Measurements from ENCODE around the gene FOXC1. TPM values are rescaled to one million over a fixed set of nuclear protein-coding genes. Genes with fewer than 3 reads are reported as not detected.

FOXC1 gene
- total and polyA plus RNA-seq, 2 experiments from 2014 or later, result 3.3 to 11.1 TPM

DNA sequence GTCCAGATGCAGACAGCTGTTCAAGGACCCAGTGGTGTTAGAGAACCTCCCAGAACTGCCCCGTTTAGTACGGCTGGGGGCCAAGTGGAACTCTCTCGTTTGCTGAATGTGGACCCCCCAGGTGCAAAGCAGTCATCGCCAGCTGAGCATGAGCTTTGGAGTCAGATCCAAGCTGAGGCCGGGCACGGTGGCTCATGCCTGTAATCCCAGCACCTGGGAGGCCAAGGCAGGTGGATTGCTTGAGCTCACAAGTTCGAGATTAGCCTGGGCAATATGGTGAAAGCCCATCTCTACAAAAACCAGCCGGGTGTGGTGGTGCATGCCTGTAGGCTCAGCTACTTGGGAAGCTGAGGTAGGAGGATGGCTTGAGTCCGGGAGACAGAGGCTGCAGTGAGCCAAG is 29.7 kb downstream of the FOXC1 start:
- H3F3A ChIP-seq (ENCODE audit: insufficient read depth), result no peaks in the 10 kb centered on the region
- no peak overlapping the region for H3K27ac ChIP-seq
- 81 to 84% methylated on average over 9 of the region's 9 CpGs for WGBS, 2 experiments (ENCODE audit: low coverage in 1 of 2, low lambda C conversion rate in 2 of 2, missing lambda C conversion rate in 2 of 2)
- no peaks in the 10 kb centered on the region for H3K27me3 ChIP-seq (replicated peaks; ENCODE audit: insufficient read depth)
- H3K4me2 ChIP-seq (ENCODE audit: unreplicated experiment), result no peak overlapping the region
- H2AFZ ChIP-seq, result no peak overlapping the region
- no peaks in the 10 kb centered on the region for H3K4me1 ChIP-seq (ENCODE audit: insufficient read depth)
- in situ Hi-C loops (cut with MboI), result no loop called here
- H3K9ac ChIP-seq, result no peak overlapping the region
- DNase-seq, result no peak
- H3K9me2 ChIP-seq (ENCODE audit: insufficient read depth), result no peaks in the 10 kb centered on the region
- no peak for TF ChIP-seq EZH2 (IDR thresholded peaks at IDR 0.05; ENCODE audit: insufficient read depth, poor library complexity, severe bottlenecking)
- TF ChIP-seq EZH2phosphoT487 (IDR thresholded peaks at IDR 0.05; ENCODE audit: insufficient read depth, low read depth), result no peak
- H3K79me2 ChIP-seq (ENCODE audit: insufficient read depth), result no peaks in the 10 kb centered on the region
- no peaks in the 10 kb centered on the region for H3K9me3 ChIP-seq (ENCODE audit: low read depth)
- no peaks in the 10 kb centered on the region for H3K36me3 ChIP-seq (ENCODE audit: low read depth)
- no peak overlapping the region for H3K4me3 ChIP-seq
- H4K20me1 ChIP-seq (ENCODE audit: insufficient read depth), result no peaks in the 10 kb centered on the region

DNA sequence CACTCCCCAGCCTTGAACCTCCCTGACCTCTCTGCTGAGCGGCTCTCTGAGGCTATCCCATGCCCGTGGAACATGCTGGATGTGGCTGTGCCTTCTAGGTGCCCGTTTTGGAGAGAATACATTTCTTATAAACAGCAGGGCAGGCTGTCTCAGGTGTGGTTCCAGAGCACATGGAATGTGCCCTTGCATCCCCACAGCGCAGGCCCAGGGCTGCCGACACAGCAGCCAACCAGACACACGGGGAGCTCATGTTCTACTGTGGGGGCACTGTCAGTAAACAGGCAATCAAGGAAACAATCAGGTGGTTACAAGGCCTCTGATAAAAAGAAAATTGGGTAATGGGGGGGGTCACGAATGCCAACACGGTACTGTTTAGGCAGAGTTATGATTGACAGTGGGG is 30.8 kb downstream of the FOXC1 start:
- Histone ChIP-seq H3K79me2 (ENCODE audit: insufficient read depth) (no peaks in the 10 kb centered on the region), H3K9ac (no peak overlapping the region), H3K27ac (no peak overlapping the region), H4K20me1 (ENCODE audit: insufficient read depth) (no peaks in the 10 kb centered on the region), H3K4me1 (ENCODE audit: insufficient read depth) (no peaks in the 10 kb centered on the region), H2AFZ (no peak overlapping the region), H3F3A (ENCODE audit: insufficient read depth) (no peaks in the 10 kb centered on the region), H3K9me2 (ENCODE audit: insufficient read depth) (no peaks in the 10 kb centered on the region), H3K36me3 (ENCODE audit: low read depth) (no peaks in the 10 kb centered on the region), H3K9me3 (ENCODE audit: low read depth) (no peaks in the 10 kb centered on the region), H3K4me3 (no peak overlapping the region), H3K4me2 (ENCODE audit: unreplicated experiment) (no peak overlapping the region), H3K27me3 (replicated peaks; ENCODE audit: insufficient read depth) (no peaks in the 10 kb centered on the region)
- WGBS, 2 experiments (ENCODE audit: low coverage in 1 of 2, low lambda C conversion rate in 2 of 2, missing lambda C conversion rate in 2 of 2), result 80% methylated on average over 8 of the region's 8 CpGs
- in situ Hi-C loops (cut with MboI), result no loop called here
- no peak for TF ChIP-seq EZH2phosphoT487 (IDR thresholded peaks at IDR 0.05; ENCODE audit: insufficient read depth, low read depth)
- DNase-seq, result no peak

DNA sequence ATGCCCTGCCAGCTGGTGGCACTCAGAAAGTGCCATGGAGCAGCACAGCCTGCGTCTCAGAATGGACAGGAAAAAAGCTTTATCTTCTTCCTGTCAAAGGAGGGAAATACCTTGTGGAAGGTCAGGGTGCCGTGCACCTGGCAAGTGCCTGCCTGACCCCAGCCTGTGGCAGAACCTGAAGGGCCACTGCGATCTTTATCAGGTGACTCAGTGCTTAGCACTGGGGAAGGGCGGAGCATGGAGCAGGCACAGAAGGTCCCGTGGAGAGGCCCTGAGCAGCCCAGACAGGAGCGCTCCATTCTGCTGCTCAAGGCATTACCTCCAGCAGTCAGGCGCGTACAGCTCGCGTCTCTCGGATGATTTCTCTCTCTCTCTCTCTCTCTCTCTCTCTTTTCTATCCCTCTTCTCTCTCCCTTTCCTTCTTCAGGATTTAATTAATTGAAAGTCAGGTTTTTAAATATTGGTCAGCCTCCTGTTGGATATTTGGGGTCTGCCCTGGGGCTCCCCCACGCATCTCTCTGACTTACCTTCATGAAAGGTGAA is 31.7 kb downstream of the FOXC1 start:
- in situ Hi-C loops (cut with MboI), result no loop called here
- Histone ChIP-seq H2AFZ (no peak overlapping the region), H3K9me3 (ENCODE audit: low read depth) (no peaks in the 10 kb centered on the region), H3K9ac (no peak overlapping the region), H3K4me1 (ENCODE audit: insufficient read depth) (peaks cover 4% of the 10 kb centered on the region; the same call in 1 of the 2 replicates), H3K4me2 (ENCODE audit: unreplicated experiment) (no peak overlapping the region), H3K27ac (no peak overlapping the region), H3K79me2 (ENCODE audit: insufficient read depth) (no peaks in the 10 kb centered on the region), H3K36me3 (ENCODE audit: low read depth) (no peaks in the 10 kb centered on the region), H3K4me3 (no peak overlapping the region), H4K20me1 (ENCODE audit: insufficient read depth) (no peaks in the 10 kb centered on the region), H3K9me2 (ENCODE audit: insufficient read depth) (no peaks in the 10 kb centered on the region), H3K27me3 (replicated peaks; ENCODE audit: insufficient read depth) (no peaks in the 10 kb centered on the region), H3F3A (ENCODE audit: insufficient read depth) (no peaks in the 10 kb centered on the region)
- 90 to 92% methylated on average over 11 to 12 of the region's 12 CpGs for whole genome bisulfite sequencing, 2 experiments (ENCODE audit: low coverage in 1 of 2, low lambda C conversion rate in 2 of 2, missing lambda C conversion rate in 2 of 2)
- DNase-seq, result no peak
- TF ChIP-seq EZH2 (IDR thresholded peaks at IDR 0.05; ENCODE audit: insufficient read depth, poor library complexity, severe bottlenecking) (no peak), EZH2phosphoT487 (IDR thresholded peaks at IDR 0.05; ENCODE audit: insufficient read depth, low read depth) (no peak)

DNA sequence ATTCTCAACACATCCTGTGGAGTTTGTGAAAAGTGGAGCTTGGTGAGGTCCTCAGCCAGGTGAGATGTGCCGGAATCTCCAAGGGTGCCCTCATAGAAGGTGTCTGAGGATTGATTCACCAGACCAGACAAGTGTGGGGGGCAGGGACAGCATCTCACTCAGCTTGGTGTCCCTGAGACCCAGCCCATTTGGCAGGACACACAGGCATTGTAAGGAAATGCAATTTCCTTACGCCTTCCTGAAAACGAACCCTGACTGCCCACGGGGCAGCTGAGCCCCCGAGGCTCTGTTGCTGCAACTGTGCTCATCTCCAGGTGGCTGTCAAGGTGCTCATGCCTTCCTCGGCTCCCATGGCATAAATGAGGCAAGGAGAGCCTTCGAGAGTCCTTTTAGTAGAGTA is 33.4 kb downstream of the FOXC1 start:
- Histone ChIP-seq H3K36me3 (ENCODE audit: low read depth) (no peaks in the 10 kb centered on the region), H3K4me2 (ENCODE audit: unreplicated experiment) (no peak overlapping the region), H3K27ac (no peak overlapping the region), H3K9me3 (ENCODE audit: low read depth) (no peaks in the 10 kb centered on the region), H3K27me3 (replicated peaks; ENCODE audit: insufficient read depth) (no peaks in the 10 kb centered on the region), H3K4me3 (no peak overlapping the region), H3K4me1 (ENCODE audit: insufficient read depth) (peaks cover 4% of the 10 kb centered on the region; the same call in 1 of the 2 replicates), H3K79me2 (ENCODE audit: insufficient read depth) (no peaks in the 10 kb centered on the region), H4K20me1 (ENCODE audit: insufficient read depth) (no peaks in the 10 kb centered on the region), H3K9me2 (ENCODE audit: insufficient read depth) (no peaks in the 10 kb centered on the region), H2AFZ (no peak overlapping the region), H3K9ac (no peak overlapping the region), H3F3A (ENCODE audit: insufficient read depth) (no peaks in the 10 kb centered on the region)
- in situ Hi-C loops (cut with MboI), result no loop called here
- no peak for TF ChIP-seq EZH2 (IDR thresholded peaks at IDR 0.05; ENCODE audit: insufficient read depth, poor library complexity, severe bottlenecking)
- TF ChIP-seq EZH2phosphoT487 (IDR thresholded peaks at IDR 0.05; ENCODE audit: insufficient read depth, low read depth), result no peak
- no peak for DNase-seq
- WGBS, 2 experiments (ENCODE audit: low coverage in 1 of 2, low lambda C conversion rate in 2 of 2, missing lambda C conversion rate in 2 of 2), result 67 to 68% methylated on average over 7 of the region's 7 CpGs
